Measurements from ENCODE around the gene RBBP5.

RBBP5 gene

DNA sequence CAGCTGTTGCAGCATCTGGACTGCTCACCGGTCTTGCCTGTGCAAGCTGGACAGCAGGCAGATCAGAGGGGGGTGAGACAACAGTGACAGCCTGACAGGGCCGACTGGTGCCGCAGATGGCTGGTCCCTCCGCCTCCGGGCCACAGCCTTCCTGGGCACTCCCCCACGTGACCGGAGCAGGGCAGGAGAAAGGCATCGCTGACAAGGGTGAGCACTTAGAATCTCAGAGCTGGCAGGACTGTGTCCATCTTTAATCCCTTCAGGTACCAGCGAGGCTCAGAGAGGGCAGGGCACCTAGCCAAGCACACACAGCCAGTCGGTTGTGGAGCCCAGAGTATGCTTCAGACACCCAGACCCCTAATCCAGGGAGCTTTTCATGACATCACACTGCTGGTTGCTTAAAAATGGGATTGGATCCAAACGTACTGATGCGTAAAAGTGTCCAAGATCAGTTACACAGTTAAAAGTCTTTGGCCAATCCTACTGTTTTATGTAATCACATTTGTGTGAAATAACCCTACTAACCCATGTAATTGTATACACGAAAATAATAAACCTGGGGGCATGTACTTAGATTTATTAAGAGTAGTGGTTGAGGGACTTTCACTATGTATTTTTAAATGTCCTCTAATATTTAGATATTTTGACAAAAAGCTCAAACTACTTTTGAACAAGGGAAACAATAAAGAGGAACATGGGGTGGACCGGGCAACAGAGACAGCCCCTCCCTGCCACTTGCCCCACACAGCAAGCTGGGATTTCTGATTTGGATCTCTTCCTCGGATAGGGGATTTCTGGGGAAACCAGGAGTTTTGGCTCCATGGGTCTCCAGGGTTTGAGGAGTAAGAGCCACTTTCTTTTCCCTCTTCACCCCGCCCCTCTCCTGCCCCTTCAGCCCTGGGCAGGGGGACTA is 79.5 kb downstream of the RBBP5 start:
- no peak for DNase-seq (ENCODE audit: extremely low read depth, low read depth)
- no peak overlapping the region for H3K4me3 ChIP-seq (replicated peaks; ENCODE audit: low read depth, low read length)
- TF ChIP-seq, protein P1, sequence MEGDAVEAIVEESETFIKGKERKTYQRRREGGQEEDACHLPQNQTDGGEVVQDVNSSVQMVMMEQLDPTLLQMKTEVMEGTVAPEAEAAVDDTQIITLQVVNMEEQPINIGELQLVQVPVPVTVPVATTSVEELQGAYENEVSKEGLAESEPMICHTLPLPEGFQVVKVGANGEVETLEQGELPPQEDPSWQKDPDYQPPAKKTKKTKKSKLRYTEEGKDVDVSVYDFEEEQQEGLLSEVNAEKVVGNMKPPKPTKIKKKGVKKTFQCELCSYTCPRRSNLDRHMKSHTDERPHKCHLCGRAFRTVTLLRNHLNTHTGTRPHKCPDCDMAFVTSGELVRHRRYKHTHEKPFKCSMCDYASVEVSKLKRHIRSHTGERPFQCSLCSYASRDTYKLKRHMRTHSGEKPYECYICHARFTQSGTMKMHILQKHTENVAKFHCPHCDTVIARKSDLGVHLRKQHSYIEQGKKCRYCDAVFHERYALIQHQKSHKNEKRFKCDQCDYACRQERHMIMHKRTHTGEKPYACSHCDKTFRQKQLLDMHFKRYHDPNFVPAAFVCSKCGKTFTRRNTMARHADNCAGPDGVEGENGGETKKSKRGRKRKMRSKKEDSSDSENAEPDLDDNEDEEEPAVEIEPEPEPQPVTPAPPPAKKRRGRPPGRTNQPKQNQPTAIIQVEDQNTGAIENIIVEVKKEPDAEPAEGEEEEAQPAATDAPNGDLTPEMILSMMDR (IDR thresholded peaks at IDR 0.05; ENCODE audit: low read depth, low read length, missing control alignments): no peak

DNA sequence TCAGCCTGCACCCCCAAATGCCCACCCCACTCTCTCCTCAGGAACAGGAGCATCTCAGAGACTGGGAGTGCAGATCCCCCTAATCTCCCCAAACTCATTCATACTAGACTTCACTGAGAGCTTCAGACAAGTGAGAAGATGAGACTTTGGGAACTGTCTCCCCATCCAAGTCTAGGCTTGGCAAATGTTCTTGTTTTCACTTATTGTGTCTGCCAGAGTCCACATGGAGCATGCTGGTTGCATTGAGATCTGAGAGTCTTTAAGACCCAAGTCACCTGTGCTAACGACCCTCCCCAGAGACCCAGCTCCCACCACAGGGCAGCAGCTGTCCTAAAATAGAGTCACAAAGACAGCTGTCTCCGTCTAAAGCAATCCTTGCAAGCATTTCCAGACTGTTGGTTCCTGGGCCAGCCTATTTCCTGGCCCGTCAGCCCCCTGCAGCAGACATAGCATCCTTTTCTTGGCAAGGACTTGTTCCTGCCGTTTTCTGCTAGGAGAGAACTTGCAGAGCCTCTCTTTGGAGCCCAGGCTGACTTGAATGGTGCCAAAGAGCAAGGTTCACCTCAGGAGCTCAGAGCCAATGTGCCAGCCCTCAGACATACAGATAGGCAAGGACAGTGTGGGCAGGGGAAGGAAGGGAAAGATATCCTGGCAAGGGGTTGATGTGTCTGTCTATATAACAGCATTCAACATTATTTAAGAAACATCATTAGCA is 80.6 kb downstream of the RBBP5 start:
- DNase-seq (ENCODE audit: extremely low read depth, low read depth): no peak
- H3K4me3 ChIP-seq (replicated peaks; ENCODE audit: low read depth, low read length): no peak overlapping the region
- TF ChIP-seq, protein P1 (IDR thresholded peaks at IDR 0.05; ENCODE audit: low read depth, low read length, missing control alignments): no peak

DNA sequence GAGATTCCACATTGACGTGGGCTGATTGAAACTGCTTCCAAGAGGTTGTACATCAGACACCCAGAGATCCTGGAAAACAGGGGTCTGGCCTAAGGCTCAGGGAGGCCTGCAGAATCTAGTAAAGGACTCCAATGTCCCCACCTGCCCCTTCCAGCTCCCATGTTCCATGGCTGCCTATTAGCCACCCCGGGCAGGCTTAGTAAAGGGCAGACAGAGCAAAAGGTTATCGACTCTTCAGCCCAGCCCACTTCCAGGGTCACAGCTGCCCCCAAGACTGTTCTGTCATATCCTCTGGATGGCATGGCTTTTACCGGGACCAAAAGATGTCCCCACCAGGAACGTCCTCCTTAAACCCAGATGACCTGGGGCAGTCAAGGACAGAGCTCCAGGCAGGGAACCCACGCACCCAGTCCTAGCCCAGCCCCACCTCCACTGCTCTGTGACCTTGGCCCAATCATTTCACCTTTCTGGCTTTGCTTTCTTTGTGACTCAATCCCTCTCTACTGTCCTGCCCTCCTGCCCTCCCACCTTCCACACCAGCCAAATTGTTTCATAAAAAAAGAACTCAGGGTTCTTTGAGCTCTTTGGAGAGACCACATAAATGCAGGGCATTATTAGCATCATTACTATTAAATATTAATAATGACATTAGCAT is 83.5 kb downstream of the RBBP5 start:
- no peak overlapping the region for H3K4me3 ChIP-seq (replicated peaks; ENCODE audit: low read depth, low read length)
- TF ChIP-seq, protein P1 (IDR thresholded peaks at IDR 0.05; ENCODE audit: low read depth, low read length, missing control alignments): no peak
- DNase-seq (ENCODE audit: extremely low read depth, low read depth): no peak

DNA sequence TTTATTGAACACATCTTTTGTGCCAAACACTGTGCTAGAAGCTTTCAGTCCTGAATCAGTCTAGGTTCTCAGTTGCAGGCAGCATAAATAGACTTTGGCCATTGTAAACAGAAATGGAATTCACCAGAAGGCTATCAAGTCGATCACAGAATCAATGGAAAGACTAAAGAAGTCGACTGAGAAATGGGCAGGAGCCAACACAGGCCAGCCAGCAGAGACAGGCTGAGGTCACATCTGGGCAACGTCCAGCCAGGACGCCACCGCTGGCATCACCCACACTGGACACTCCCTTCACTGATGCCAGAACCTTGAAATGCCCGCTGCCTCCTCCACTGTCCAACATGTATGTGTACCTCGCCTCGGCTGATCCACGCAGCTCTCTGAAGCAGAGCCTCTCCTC is 84.2 kb downstream of the RBBP5 start:
- H3K4me3 ChIP-seq (replicated peaks; ENCODE audit: low read depth, low read length): no peak overlapping the region
- TF ChIP-seq, protein P1 (IDR thresholded peaks at IDR 0.05; ENCODE audit: low read depth, low read length, missing control alignments): no peak
- no peak for DNase-seq (ENCODE audit: extremely low read depth, low read depth)

Data from HFF-Myc (cell line).